Right lung (tissue), 5 donors: ENCODE data around the gene TP53AIP1. TPM values are rescaled to one million over a fixed set of nuclear protein-coding genes. Genes with fewer than 3 reads are reported as not detected.
"Not testable (repeated sequence)": the region's sequence is repeated elsewhere in the genome, so short reads cannot be mapped to it uniquely, and the experiment has no call there.

Source experiments
- DNase-seq, 2 donors: peaks; one replicate each; pipeline ENCODE4 v3.0.0-alpha.2; 2013
- polyA plus RNA-seq, 5 donors: library from polyadenylated mRNA; unstranded; fragments of 120-200 nt; gene quantifications; one replicate each; pipeline versions ENCODE4 v1.2.1 to v1.2.3, GENCODE V29; 2013; ENCODE audit warnings: inconsistent platforms in 1 of 5, low replicate concordance in 1 of 5; ENCODE audit not compliant: insufficient read length in 5 of 5, insufficient read depth in 1 of 5

Gene TP53AIP1
- polyA plus RNA-seq, 5 donors: 0.48 to 1.1 (median 0.60) TPM

DNA sequence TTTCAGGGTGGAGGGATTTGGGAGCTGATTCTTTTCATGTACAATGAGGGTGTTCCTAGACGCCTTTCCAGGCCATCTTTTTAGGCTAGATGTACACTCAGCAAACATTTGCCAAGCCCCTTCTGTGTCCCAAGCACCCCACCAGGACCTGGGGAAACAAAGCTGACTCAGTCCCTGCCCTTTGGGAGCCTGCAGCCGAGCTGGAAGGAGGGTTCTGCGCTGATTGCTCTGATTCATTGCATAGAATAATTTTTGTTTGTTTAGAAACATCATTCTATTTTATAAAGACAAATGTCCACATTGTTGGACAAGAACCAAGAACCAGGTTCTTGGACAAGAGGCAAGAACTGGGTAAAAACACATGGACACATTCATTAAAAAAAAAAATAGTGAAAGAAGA is 16.7 kb downstream of the TP53AIP1 start:
- no peak for DNase-seq

DNA sequence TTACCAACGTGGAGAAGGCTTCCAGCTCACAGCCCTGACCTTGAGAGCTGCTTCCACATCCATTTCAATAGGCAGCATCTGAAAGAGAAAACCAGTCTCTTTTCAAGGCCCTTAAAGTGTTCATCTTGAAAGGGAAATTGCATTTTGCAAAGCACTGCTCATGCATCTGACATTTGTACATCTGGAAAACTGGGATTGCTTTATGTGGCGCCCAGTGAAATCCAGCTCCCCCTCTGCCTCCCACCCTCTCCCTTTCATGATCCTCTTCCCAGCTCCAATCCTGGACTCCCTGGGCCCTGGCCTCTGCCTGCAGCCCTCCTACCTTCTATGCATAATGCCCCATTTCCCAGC is 17.4 kb downstream of the TP53AIP1 start:
- no peak for DNase-seq

DNA sequence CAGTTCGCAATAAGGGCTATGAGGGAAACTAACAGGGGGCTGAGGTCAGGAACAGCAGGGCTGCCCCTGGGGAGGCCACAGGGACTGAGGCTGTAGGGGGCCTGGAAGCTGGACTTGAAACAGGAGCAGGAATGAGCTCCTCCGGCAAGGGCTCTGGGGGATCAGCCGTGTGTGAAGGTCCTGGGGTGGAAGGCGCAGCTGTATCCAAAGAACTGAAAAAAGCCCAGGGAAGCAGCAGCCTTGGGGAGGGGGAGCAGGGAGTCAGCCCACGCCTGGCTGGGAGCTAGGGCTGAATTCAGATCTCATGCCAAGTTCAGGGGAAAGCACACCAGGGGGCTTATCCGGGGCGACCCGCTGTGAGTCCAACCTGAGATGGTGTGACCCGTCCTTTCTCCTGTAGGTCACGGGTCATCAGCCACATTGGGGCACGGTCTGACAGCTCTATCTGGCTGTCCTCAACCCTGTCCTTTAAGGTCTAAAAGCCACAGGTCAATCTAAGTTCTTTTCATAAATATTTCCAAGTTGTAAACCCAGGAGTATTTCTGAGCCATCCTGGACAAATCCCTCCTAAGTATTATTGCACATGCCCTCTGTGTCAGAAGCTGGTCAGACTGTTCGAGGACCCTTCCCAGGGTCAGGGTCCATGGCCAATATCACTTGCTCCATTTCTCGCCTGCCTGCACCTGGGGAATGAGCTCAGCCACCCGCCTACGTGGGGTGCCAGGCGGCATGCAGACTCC is 18.0 kb downstream of the TP53AIP1 start:
- no peak for DNase-seq

DNA sequence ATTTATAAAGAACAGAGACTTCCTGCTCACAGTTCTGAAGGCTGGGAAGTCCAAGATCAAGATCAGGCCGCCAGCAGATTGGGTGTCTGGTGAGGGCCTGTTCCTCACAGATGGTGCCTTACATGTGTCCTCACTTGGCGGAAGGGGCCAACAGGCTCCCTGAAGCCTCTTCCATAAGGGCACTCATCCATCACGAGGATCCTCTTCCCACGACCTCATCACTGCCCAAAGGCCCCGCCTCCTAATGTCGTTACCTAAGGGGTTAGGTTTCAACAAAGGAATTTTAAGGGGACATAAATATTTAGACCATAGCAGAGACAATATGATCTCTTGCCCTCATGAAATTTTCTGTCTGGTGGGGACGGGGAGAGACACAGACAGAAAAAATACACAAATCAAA is 18.6 kb downstream of the TP53AIP1 start:
- no peak for DNase-seq

DNA sequence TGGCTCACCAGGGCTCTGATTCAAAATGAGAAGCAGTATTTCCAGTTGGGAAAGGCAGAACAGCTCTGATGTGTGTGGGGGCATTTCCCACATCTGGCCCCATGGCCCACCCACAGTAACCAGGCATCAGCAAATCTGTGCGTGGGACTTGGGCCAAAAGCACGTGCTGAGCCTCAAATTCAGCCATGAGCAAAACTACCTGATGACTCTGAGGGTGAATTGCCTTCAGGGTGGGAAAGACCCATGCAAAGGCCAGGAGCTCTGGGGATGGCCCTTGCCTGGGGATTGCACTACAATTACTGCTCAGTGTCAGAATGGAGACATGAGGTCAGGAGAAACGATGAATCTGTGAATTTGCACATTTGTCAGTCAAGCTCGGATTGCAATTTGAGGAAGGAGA is 20.9 kb downstream of the TP53AIP1 start:
- no peak for DNase-seq

DNA sequence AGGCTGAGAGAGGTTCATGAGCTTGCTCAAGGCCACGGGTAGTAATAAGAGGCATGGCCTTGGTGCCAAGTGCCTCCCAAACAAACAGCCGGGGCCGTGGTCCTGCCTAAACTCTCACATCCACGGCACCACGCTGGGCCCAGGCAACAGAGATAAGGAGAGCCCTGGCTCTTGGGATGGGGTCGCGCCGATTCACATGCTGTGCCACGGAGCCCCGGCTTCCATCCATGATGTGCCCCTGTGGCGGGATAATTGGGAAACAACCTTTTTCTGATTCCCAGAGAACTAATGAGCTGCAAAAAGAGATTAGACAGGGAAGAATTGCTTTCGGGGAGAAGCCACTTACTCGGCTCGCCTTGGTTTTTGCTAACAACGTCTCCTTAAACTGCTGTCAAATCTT is 22.0 kb downstream of the TP53AIP1 start:
- no peak for DNase-seq

DNA sequence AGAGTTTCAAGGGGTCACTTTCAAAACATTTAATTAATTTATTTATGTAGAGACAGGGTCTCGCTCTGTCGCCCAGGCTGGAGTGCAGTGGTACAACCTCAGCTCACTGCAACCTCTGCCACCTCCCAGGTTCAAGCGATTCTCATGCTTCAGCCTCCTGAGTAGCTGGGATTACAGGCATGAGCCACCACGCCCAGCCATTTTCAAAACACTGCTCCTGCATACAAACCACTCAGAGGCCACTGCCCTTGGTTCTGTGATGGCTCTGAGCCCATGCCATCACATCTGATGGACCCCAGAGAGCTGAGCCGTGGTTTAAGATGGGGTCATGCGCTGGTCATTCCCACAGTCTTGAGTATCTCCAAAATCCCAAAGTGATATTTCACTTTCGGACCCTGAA is 23.0 kb downstream of the TP53AIP1 start:
- DNase-seq: not testable (repeated sequence)

DNA sequence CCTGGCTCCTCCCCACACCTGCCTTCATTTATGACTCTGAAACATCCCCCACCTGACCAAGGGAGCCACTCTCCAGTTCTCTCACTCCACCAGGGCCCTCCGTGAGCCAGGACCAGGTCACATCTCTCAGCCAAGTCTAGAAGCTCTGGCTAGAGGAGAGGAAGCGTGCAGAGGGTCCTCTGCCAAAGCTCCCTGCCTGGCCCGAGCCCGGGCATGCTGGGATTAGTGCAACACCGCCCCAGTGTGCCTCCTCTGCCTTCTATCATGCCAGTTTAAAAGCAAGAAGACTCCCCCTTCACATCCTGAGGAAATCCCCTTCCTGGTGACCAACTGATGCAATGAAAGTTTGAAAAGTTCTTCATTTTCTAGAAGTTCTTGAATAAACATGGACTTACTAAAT is 23.5 kb downstream of the TP53AIP1 start:
- no peak for DNase-seq

DNA sequence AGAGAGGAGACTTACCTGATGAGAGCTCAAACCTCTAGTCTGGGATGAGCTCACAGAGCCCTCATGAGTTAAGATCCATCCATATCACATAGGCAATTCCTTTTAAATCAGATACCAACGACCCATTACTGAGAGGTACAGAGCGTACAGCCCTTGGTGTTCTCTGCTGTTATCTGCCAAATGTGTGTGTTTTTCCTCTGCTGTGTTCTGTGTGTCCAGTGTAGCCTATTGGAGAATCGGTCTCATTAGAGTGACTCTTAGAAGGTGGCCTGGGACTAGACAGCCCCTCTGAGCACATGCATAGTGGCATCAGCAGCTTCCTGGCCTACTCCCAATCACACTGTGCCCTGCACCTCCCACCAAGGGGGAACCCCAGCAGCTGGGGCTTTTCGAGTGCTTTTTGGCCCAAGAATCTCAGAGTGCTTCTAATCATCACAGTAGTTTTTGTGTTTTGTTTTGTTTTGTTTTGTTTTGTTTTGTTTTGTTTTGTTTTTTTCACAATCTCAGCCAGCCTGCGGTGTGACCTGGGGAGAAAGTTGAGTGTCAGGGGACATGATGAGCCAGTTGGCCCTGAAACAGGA is 25.4 kb downstream of the TP53AIP1 start:
- no peak for DNase-seq

DNA sequence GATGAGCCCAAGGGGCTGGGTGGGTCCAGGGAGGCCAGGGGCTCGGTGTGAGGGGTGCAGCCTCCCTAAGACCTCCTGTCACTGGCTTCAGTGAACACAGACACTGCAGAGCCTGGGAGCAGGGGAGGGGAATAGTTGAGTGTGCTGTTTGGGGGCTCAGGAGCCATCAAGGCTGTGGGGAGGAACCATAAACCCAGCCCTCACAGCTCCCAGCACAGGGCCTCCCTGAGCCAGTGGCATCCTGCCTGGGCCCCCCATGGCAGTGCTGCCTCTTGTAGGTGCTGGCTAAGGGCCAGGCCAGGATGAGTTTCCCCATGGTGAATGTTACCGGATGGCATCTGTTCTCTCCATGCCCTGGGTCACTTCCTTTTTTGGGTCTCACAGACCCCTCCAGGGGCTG is 26.0 kb downstream of the TP53AIP1 start:
- DNase-seq: no peak

DNA sequence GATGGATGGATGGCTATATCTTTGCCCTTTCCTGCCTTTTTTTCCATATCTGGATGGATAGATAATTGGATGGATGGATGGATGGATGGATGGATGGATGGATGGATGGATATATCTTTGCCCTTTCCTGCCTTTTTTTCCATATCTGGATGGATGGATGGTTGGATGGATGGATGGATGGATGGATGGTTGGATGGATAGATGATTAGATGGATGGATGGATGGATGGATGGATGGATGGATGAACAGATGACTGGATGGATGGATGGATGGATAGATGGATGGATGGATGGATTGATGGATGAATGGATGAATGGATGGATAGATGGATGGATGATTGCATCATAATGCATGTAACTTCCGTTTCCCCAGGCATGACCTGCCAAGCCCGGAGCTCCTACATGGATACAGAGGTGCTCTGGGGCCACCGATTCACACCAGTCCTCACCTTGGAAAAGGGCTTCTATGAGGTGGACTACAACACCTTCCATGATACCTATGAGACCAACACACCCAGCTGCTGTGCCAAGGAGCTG is 26.6 kb downstream of the TP53AIP1 start:
- DNase-seq: no peak

DNA sequence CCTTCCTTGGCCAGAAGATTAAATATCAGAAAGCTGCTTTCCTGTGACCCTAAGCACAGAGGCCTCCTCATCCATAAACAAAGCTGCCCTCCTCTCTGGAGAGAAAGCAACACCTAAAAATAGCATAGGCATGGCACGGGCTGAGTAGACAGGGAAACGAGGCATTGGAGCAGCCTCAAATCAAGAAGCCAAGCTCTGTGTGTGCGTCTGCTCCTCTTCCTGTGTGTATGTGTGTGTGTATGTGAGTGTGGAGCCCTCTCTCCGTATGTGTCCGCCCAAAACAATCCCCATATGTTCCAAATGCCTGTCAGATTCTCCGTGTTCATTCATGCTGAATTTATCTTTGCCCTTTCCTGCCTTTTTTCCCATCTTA is 27.5 kb downstream of the TP53AIP1 start:
- no peak for DNase-seq

DNA sequence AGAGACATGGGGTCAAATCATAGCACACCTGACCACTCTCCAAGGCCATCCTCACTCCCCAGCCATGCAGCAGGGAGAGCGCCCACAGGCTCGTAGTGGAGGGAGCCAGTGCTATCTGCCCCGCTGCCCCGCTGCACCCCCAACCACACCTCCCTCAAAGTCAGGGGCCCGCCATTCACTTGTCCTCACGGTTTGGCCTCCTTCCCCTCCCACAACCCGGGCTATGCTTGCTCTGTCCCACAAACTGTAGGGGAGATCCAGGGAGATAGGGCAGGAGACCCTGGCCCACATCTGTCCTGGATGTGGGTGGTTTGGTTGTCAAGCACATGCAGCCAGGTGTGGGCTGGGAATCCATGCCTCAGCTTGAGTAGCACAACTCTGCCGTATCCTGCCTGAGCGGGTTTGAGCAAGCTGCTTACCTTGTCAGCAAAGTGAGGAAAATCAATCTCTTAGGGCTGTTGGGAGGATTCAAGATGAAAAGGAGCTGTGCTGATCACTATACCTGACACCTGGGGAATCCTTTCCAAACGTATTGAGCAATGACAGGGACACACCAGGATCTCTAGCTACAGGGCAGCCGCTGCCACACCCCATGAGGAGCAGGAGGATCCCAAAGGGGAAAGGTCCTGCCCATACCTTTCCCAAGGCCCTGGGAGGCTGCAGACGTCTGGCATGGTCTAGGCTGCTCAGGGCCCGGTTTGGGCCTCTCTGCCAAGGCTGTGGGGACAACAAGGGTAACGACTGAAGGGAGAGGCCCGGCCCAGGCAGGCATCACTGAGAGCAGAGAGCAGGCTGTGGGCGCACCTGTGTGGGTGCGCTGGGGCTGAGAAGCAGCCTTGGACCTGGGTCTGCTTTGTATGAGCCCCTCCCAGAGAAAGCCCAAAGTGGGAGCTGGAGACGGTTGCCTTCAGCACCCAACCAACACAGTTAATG is 28.2 kb downstream of the TP53AIP1 start:
- no peak for DNase-seq

DNA sequence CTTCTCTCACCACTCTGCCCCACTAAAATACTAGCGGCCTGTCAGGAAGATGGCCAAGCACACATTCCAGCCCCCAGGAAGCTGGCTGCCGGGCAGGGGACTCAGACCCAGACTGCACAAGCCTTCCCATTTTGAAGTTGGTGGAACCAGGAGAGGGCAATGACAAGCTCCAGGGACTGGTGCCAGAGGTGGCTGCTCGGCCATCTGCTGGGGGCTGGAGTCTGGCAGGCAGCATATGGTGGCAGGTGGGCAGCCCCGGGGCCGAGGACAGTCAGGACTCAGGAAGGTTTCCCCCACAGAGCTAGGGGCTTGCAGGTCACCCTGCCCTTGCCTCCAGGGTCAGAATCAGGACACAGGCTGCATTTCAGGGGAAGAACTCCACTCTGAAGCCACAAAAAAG is 28.9 kb downstream of the TP53AIP1 start:
- DNase-seq: no peak

DNA sequence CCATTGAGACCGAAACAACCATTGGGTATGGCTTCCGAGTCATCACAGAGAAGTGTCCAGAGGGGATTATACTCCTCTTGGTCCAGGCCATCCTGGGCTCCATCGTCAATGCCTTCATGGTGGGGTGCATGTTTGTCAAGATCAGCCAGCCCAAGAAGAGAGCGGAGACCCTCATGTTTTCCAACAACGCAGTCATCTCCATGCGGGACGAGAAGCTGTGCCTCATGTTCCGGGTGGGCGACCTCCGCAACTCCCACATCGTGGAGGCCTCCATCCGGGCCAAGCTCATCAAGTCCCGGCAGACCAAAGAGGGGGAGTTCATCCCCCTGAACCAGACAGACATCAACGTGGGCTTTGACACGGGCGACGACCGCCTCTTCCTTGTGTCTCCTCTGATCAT is 31.0 kb downstream of the TP53AIP1 start:
- DNase-seq: no peak

DNA sequence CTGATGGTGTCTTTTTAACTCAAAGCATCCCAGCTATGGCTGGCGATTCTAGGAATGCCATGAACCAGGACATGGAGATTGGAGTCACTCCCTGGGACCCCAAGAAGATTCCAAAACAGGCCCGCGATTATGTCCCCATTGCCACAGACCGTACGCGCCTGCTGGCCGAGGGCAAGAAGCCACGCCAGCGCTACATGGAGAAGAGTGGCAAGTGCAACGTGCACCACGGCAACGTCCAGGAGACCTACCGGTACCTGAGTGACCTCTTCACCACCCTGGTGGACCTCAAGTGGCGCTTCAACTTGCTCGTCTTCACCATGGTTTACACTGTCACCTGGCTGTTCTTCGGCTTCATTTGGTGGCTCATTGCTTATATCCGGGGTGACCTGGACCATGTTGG is 31.4 kb downstream of the TP53AIP1 start:
- DNase-seq: no peak

DNA sequence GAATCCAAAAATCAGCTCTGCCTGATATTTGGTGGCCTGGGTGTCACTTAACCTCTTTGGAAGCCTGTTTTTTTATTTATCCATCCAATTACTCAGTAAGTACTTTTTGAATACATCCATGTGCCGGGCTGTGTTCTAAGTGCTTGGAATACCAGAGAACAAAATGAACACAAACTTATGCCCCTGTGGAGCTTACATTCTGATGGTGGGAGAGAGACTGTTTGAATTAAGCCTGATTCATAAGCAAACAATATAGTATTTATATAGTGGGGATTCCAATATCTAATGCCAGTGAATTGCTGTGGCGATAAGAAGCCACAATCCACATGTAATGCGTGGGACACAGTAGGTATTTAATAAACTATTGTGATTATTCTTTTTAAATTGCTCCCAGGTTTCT is 32.1 kb downstream of the TP53AIP1 start:
- no peak for DNase-seq

DNA sequence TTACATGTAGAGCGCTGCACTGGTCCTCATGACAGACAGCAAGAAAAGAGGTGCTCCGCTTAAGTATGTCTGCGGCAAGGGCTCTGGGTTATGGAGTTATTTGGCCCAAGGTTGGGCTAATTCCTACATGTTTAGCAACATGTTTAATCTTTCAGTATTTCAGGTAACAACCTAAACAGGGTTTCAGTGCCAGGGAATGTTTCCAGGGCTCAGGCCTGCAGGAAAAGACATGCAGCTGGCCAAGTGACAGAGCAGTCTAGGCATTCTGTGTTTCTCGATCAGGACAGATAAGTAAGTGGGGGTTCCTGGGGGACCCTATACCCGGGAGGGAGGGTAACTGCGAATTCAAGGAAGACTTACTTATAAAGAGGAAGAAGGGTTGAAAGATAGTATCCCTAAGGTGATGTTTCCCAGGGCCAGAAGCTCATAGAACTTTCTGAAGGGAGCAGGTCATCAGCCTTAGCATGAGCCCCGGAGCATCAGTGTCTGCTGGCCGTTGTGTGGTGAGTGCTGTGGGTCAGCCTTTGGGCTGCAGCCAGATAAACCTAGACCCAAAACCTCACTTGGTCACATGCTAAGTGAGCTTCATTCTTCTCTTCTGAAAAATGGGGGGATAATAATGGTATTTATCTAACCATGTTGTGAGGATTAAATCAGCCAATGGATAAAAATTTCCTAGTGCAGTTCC is 33.1 kb downstream of the TP53AIP1 start:
- no peak for DNase-seq

DNA sequence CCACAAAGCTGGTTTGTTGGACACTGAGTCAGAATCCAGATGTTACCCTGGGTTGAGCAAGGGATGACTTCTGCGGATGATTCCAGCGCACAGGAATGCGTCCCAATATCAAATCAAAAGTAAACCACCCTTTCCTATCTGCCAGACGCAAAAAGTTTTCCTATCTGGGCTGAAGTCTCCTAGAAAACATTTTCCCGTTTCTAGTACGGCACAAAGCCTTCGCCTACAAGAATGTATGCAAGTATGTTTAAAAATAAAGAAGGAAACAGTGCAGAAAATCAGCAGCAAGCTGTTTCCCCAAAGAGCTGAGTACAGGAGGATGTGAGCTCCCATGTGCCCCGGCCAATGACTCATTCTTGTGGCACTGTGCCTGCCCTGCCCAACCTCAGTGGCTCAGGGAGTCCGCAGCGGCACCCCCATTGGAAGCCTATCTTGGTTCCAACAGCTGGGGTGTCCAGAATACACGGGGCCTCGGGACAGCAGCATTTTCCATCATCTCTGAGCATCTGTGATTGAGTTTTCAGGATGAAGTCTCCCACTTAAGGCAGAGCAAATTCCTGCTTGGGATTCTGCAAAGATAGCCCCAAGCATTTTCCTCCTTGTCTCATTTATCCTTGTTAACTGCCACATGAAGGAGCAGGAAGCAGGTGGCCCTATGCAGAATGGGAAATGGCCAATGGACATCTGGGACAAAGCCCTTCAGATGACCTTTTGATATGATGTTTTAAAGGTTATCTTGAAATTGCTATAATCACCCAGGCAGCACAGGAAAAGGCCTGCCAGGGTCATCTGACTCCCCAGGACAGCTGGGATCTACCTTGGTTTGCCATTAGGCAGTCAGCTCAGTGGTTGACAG is 34.1 kb downstream of the TP53AIP1 start:
- DNase-seq: no peak

DNA sequence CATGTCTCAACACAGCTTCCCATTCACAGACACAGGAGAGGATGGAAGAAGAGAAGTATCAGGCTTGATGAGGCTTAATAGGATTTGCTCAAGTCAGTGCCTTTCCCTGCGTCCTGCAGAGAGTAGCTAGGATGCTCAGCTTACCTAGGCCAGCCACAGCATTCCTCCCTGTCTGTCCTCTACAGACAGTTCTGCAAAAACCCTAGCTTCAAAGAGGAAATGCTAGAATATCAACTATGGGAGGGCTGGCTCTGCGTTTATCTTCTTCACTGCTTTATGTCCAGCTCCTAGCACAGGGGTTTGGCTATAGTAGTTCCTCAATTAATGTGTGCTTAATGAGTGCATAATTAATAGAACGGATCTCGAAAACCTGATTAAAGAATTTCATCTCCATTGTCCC is 35.1 kb downstream of the TP53AIP1 start:
- no peak for DNase-seq
